Measurements from ENCODE around the gene HHIPL1.

GRCh38 chr14:99612738-99613330, 32.1 kb upstream of the HHIPL1 start:
- TF ChIP-seq, protein P1, sequence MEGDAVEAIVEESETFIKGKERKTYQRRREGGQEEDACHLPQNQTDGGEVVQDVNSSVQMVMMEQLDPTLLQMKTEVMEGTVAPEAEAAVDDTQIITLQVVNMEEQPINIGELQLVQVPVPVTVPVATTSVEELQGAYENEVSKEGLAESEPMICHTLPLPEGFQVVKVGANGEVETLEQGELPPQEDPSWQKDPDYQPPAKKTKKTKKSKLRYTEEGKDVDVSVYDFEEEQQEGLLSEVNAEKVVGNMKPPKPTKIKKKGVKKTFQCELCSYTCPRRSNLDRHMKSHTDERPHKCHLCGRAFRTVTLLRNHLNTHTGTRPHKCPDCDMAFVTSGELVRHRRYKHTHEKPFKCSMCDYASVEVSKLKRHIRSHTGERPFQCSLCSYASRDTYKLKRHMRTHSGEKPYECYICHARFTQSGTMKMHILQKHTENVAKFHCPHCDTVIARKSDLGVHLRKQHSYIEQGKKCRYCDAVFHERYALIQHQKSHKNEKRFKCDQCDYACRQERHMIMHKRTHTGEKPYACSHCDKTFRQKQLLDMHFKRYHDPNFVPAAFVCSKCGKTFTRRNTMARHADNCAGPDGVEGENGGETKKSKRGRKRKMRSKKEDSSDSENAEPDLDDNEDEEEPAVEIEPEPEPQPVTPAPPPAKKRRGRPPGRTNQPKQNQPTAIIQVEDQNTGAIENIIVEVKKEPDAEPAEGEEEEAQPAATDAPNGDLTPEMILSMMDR (IDR thresholded peaks at IDR 0.05) = no peak
- no peak for TF ChIP-seq POLR2A (IDR thresholded peaks at IDR 0.05)
